Heart left ventricle (tissue), 13 donors: ENCODE data around the gene EFNA5.

ENCODE experiments used
- POLR2A ChIP-seq, 2 donors: fragments of 450-650 bp; IDR thresholded peaks; one replicate each; pipeline ENCODE4 v1.6.1; 2017; ENCODE audit warnings: antibody characterized with exemption in 2 of 2, mild to moderate bottlenecking in 2 of 2, moderate library complexity in 2 of 2
- TF ChIP-seq, protein P1 (sequence below), 12 donors: fragments of 200-600 bp; sonication (generic) in 4 of 12; IDR thresholded peaks; one replicate each; pipeline versions ENCODE4 v1.5.0 to v1.8.0; 2018 to 2022; ENCODE audit warnings: antibody characterized with exemption in 12 of 12, mild to moderate bottlenecking in 5 of 12
- donor health status: ischemic (EF 13 %, LVEDD 7.1; RV severe dilation, severe dysfunction).
- donor health status: DM: no; HTN: yes; CAD: no.
- donor health status: DM: no; HTN: no; CAD: no.
- donor health status: ischemic (EF 25% LVEDD 6.9; RV normal size, moderate dysfunction).
- donor health status: ischemic (EF 25% LVEDD 5.7; RV mildly dilated, moderate dysfunction).
- donor health status: ischemic (EF 35%, LVEDD 5.7; RV mildly dilated, moderate dysfunction).
- donor health status: nonischemic (EF 11% LVEDD 7.7; RV severe dilation, severe dysfunction).
- donor health status: DM: yes; HTN: yes; CAD: no.
- donor health status: PGD.
- donor health status: ischemic (EF 29% LVEDD 5.4; RV normal size, mild dysfunction).
- donor health status: nonischemic (EF 23%, LVEDD 6.1; RV moderate dilation, normal function).

GRCh38 chr5:107515521-107516080 lies 155.1 kb downstream of the EFNA5 start:
- TF ChIP-seq, protein P1, sequence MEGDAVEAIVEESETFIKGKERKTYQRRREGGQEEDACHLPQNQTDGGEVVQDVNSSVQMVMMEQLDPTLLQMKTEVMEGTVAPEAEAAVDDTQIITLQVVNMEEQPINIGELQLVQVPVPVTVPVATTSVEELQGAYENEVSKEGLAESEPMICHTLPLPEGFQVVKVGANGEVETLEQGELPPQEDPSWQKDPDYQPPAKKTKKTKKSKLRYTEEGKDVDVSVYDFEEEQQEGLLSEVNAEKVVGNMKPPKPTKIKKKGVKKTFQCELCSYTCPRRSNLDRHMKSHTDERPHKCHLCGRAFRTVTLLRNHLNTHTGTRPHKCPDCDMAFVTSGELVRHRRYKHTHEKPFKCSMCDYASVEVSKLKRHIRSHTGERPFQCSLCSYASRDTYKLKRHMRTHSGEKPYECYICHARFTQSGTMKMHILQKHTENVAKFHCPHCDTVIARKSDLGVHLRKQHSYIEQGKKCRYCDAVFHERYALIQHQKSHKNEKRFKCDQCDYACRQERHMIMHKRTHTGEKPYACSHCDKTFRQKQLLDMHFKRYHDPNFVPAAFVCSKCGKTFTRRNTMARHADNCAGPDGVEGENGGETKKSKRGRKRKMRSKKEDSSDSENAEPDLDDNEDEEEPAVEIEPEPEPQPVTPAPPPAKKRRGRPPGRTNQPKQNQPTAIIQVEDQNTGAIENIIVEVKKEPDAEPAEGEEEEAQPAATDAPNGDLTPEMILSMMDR (IDR thresholded peaks at IDR 0.05): no peak
- TF ChIP-seq POLR2A (IDR thresholded peaks at IDR 0.05): no peak
